GDM1 (cell line): ENCODE data around the gene MGME1.
"Not testable (repeated sequence)": the region's sequence is repeated elsewhere in the genome, so short reads cannot be mapped to it uniquely, and the experiment has no call there.

Source experiments
- DNase-seq: peaks from one replicate; lab custom pipeline; 2025; lab: John Stamatoyannopoulos, UW

Gene MGME1

DNA sequence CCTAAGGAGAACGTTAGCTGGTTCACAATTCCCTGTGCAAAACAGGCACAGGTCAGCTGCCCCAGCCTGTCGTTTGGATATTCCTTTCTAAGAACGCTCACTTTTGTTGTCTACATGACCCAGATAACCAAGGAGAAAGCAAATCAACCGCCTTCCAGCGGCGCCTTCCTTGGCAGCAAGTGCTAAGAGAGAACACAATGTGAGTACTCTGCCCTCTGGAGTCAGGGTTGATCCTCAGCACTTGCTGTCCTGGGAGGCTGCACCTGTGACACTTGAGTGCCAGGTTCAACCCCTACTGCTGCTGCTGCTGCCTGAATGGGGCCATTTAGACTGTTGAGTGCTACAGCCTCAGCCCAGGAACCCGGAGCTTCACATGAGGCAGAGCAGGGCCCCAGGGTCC is 52.1 kb downstream of the MGME1 start:
- no peak for DNase-seq

DNA sequence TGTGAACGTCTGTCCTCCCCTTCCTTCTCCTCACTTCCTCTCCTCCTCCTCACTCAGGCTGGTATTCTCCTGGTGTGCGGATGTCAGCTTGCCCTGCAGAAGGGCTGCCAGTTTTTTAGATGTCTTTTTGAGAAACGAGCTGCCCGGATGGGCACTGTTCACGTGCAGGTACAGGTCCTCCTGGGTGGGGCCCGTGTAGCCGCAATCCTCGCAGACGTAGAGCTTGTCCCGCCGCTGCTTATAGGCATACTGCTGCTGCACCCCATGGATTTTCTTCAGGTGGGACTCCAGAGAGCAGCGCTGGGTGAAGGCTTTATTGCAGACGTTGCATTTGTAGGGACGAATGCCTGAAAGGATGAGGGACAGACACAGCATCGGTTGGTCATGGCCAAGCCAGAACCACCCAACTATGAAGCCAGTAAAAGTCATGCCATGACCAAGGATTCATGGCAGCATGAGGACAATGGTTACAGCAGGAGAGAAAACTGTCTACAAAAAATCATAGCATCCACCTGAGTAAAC is 55.8 kb downstream of the MGME1 start:
- DNase-seq = no peak

DNA sequence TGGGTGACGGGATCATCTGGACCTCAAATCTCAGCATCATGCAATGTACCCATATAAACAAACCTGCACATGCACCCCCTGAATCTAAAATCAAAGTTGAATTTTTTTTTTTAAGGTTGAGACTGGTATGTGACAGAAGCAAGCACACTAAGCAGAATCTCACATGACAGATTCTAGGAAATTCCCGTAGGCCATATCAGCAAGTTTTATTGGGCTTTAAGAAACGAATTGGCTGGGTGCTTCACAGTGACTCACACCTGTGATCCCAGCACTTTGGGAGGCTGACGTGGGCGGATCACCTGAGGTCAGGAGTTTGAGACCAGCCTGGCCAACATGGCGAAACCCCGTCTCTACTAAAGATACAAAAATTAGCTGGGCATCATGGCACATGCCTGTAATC is 58.2 kb downstream of the MGME1 start:
- DNase-seq = not testable (repeated sequence)

DNA sequence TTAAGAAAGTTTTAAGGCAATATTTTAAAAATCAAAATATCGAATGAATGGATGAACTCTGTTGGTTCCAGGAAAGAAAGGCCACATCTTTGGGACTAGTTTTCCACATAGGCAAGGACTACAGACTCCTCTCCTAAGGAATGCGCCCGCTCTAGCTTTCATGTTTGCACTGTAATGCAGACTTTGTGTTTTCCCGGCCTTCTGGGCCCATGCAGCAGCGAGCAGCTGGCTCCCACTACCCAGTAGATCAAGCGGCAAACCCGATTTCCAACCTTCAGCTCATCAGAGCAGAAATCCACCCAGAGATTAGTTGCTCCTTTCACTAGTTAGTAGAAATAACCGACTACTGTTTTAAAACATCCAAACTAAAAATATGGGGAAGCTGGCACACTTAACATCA is 61.2 kb downstream of the MGME1 start:
- DNase-seq = no peak

- DNase-seq = no peak
Observed at GRCh38 chr20:18031050-18031449, 62.2 kb downstream of the MGME1 start.

- DNase-seq = no peak
Observed at GRCh38 chr20:18031888-18032509, 63.2 kb downstream of the MGME1 start.

- DNase-seq = no peak
Observed at GRCh38 chr20:18032977-18033892, 64.4 kb downstream of the MGME1 start.

DNA sequence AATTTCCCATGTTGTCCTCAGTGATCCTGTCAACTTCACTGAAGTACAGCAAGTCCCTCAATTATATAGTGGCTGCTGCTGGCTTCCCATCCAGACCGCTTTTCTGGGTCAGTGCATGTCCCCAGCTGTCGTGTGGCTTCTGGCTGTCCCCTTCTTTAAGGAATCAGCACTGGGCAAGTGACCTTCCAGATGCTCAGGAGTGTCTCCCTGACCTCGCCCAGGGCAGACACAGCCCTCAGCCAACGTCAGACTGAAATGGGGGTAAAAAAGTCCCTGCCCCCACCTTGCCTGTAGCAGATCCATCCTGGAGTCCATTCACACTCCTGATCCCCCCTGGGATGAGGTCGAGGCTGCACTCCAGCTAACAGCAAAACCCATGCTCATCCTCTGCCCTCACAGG is 65.2 kb downstream of the MGME1 start:
- DNase-seq = no peak

- DNase-seq = no peak
Observed at GRCh38 chr20:18039063-18039462, 70.2 kb downstream of the MGME1 start.
